Hepatocyte (in vitro differentiated cells): ENCODE data around the gene TMEM81.

ENCODE experiments used
- EZH2 ChIP-seq: fragments of 200-600 bp; sonication (generic); IDR thresholded peaks from 2 replicates; pipeline ENCODE4 v1.6.1; 2016; ENCODE audit warnings: antibody characterized with exemption, mild to moderate bottlenecking, borderline replicate concordance
- TF ChIP-seq, protein P1 (sequence below): fragments of 200-600 bp; sonication (generic); IDR thresholded peaks from 2 replicates; pipeline ENCODE4 v1.5.1; 2016; ENCODE audit warnings: antibody characterized with exemption, mild to moderate bottlenecking; ENCODE audit not compliant: poor library complexity

DNA sequence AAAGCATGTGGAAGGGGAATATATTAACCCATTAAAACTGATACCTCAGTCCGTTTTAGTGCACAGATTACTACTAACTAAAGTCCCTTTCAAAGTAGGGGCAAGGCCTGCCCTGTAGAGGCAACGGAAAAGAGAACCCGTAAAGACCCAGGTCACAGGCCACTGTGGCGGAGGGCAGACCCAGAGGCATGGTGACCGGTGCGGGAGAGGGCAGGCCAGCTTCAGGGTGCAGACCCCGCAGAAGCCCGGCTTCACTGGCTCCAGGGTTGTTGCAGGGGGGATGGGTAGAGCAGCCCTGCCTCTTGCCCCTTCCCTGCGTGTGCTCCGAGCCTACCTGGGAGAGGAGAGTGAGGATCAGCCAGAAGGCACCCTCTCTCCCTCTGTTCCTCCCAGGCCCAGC is 23.5 kb downstream of the TMEM81 start:
- TF ChIP-seq, protein P1, sequence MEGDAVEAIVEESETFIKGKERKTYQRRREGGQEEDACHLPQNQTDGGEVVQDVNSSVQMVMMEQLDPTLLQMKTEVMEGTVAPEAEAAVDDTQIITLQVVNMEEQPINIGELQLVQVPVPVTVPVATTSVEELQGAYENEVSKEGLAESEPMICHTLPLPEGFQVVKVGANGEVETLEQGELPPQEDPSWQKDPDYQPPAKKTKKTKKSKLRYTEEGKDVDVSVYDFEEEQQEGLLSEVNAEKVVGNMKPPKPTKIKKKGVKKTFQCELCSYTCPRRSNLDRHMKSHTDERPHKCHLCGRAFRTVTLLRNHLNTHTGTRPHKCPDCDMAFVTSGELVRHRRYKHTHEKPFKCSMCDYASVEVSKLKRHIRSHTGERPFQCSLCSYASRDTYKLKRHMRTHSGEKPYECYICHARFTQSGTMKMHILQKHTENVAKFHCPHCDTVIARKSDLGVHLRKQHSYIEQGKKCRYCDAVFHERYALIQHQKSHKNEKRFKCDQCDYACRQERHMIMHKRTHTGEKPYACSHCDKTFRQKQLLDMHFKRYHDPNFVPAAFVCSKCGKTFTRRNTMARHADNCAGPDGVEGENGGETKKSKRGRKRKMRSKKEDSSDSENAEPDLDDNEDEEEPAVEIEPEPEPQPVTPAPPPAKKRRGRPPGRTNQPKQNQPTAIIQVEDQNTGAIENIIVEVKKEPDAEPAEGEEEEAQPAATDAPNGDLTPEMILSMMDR, result no peak
- TF ChIP-seq EZH2, result no peak
